ENCODE results near the gene FTCD.

DNA sequence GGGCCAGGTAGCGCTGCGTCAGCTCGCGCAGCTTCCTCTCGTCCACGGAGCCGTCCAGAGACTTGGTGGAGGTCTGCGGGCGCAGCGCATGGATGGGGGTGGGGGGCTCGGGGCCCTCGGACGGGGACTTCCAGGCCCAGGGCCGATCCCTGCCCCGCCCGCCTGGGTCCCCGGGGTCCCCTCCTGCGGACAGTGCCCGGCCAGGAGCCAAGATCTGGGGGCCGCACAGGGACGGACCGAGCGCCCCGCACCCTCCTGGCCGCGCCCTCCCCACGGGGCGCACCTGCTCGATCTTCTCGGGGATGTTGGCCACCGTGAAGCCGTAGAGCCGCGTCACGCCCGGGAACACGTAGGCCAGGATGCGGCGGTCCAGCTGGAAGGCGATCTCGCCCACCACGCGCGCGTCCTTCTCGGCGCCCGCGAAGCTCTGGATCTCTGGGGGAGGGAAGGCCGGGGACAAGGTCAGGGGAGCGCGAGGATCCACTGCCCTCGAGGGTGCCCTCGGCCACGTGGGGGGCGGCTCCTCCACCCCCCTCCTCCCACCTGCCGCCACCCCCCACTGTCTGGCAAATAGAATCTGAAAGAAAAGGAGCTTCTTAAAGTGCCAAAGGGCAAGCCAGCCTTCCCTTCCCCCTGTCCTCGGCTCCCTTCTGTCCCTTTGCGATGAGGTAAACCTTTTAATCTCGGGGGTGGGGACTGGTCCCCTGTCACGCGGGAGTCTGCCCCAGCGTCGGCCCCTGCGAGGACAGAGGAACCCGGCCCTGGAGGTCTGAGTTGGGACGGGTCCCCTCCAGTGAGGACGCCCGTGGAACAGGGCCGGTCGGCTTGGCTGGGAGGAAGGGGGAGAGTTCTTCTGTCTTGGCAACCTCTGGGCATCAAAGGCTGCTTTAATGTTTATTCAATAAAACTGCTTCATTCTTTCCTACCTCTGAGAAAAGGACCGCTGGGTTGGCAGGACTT lies 6.5 kb upstream of the FTCD start:
- TF ChIP-seq, protein P1, sequence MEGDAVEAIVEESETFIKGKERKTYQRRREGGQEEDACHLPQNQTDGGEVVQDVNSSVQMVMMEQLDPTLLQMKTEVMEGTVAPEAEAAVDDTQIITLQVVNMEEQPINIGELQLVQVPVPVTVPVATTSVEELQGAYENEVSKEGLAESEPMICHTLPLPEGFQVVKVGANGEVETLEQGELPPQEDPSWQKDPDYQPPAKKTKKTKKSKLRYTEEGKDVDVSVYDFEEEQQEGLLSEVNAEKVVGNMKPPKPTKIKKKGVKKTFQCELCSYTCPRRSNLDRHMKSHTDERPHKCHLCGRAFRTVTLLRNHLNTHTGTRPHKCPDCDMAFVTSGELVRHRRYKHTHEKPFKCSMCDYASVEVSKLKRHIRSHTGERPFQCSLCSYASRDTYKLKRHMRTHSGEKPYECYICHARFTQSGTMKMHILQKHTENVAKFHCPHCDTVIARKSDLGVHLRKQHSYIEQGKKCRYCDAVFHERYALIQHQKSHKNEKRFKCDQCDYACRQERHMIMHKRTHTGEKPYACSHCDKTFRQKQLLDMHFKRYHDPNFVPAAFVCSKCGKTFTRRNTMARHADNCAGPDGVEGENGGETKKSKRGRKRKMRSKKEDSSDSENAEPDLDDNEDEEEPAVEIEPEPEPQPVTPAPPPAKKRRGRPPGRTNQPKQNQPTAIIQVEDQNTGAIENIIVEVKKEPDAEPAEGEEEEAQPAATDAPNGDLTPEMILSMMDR (conservative IDR thresholded peaks at IDR 0.05 in 1 of 2, IDR thresholded peaks at IDR 0.05 in 1 of 2; ENCODE audit: extremely low read depth in 1 of 2, insufficient read depth in 1 of 2, low read depth in 1 of 2, low read length in 2 of 2) = no peak
- TF ChIP-seq EZH2 (IDR thresholded peaks at IDR 0.05; ENCODE audit: borderline replicate concordance, low read length) = no peak

Data from mammary epithelial cell (primary cell).